WTC11 (cell line): ENCODE results near the gene ABCD3.

Source experiments
- CBFB ChIP-seq: sonication (generic); formaldehyde crosslinking; IDR thresholded peaks from 2 replicates; pipeline ENCODE4 v1.8.1; 2022; ENCODE audit warnings: mild to moderate bottlenecking, low read depth, missing genetic modification reagents
- CREB1 ChIP-seq: sonication (generic); formaldehyde crosslinking; IDR thresholded peaks from 2 replicates; pipeline ENCODE4 v1.8.0; 2023; ENCODE audit warnings: mild to moderate bottlenecking, missing genetic modification reagents
- KAT7 ChIP-seq: sonication (generic); formaldehyde crosslinking; IDR thresholded peaks from 2 replicates; pipeline ENCODE4 v1.8.1; 2023; ENCODE audit warnings: missing genetic modification reagents, mild to moderate bottlenecking, borderline replicate concordance
- NR3C1 ChIP-seq: sonication (generic); formaldehyde crosslinking; conservative IDR thresholded peaks from 2 replicates; pipeline ENCODE4 v1.8.1; 2023; ENCODE audit warnings: low read depth, mild to moderate bottlenecking, missing genetic modification reagents
- RORB ChIP-seq: fragments of 250-450 bp; sonication (Bioruptor Pico); IDR thresholded peaks from 2 replicates; pipeline ENCODE4 v1.9.0; 2021; ENCODE audit warnings: mild to moderate bottlenecking
- ZNF121 ChIP-seq: sonication (generic); formaldehyde crosslinking; IDR thresholded peaks from 2 replicates; pipeline ENCODE4 v1.8.0; 2023; ENCODE audit warnings: missing genetic modification reagents
- TF ChIP-seq, protein P1 (sequence below): fragments of 200-600 bp; IDR thresholded peaks from 2 replicates; pipeline ENCODE4 v1.8.0; 2022; ENCODE audit warnings: antibody characterized with exemption
- TF ChIP-seq, protein P2 (sequence below): sonication (generic); formaldehyde crosslinking; IDR thresholded peaks from 2 replicates; pipeline ENCODE4 v1.8.1; 2022; ENCODE audit warnings: mild to moderate bottlenecking, moderate library complexity, missing genetic modification reagents
- TF ChIP-seq, protein P3 (sequence below): sonication (generic); formaldehyde crosslinking; IDR thresholded peaks from 2 replicates; pipeline ENCODE4 v1.8.1; 2023; ENCODE audit warnings: mild to moderate bottlenecking, missing genetic modification reagents
- TF ChIP-seq, protein P4 (sequence below): sonication (generic); formaldehyde crosslinking; IDR thresholded peaks from 2 replicates; pipeline ENCODE4 v1.8.1; 2023; ENCODE audit warnings: mild to moderate bottlenecking, missing genetic modification reagents, borderline replicate concordance
- TF ChIP-seq, protein P5 (sequence below): sonication (generic); formaldehyde crosslinking; IDR thresholded peaks from 2 replicates; pipeline ENCODE4 v1.8.1; 2023; ENCODE audit warnings: mild to moderate bottlenecking, missing genetic modification reagents, moderate library complexity
- TF ChIP-seq, protein P6 (sequence below): sonication (generic); formaldehyde crosslinking; conservative IDR thresholded peaks from 2 replicates; pipeline ENCODE4 v1.8.1; 2022; ENCODE audit warnings: mild to moderate bottlenecking, missing genetic modification reagents
- TF ChIP-seq, protein P7 (sequence below): sonication (generic); formaldehyde crosslinking; IDR thresholded peaks from 2 replicates; pipeline ENCODE4 v1.8.1; 2023; ENCODE audit warnings: mild to moderate bottlenecking, missing genetic modification reagents, moderate library complexity
- TF ChIP-seq, protein P8 (sequence below): fragments of 250-450 bp; sonication (Bioruptor Pico); IDR thresholded peaks from 2 replicates; pipeline ENCODE4 v2.1.2; 2022; ENCODE audit warnings: mild to moderate bottlenecking, moderate library complexity

DNA sequence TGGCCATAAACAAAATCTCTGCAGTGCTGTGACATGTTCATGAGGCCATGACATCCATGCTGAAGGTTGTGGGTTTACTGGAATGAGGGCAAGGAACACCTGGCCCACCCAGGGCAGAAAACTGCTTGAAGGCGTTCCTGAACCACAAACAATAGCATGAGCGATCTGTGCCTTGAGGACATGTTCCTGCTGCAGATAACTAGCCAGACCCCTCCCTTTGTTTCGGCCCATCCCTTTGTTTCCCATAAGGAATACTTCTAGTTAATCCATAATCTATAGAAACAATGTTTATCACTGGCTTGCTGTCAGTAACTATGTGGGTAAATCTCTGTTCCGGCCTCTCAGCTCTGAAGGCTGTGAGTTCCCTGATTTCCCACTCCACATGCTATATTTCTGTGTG is 28.9 kb upstream of the ABCD3 start:
- TF ChIP-seq, protein P1, sequence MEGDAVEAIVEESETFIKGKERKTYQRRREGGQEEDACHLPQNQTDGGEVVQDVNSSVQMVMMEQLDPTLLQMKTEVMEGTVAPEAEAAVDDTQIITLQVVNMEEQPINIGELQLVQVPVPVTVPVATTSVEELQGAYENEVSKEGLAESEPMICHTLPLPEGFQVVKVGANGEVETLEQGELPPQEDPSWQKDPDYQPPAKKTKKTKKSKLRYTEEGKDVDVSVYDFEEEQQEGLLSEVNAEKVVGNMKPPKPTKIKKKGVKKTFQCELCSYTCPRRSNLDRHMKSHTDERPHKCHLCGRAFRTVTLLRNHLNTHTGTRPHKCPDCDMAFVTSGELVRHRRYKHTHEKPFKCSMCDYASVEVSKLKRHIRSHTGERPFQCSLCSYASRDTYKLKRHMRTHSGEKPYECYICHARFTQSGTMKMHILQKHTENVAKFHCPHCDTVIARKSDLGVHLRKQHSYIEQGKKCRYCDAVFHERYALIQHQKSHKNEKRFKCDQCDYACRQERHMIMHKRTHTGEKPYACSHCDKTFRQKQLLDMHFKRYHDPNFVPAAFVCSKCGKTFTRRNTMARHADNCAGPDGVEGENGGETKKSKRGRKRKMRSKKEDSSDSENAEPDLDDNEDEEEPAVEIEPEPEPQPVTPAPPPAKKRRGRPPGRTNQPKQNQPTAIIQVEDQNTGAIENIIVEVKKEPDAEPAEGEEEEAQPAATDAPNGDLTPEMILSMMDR = no peak
- TF ChIP-seq, protein P2, sequence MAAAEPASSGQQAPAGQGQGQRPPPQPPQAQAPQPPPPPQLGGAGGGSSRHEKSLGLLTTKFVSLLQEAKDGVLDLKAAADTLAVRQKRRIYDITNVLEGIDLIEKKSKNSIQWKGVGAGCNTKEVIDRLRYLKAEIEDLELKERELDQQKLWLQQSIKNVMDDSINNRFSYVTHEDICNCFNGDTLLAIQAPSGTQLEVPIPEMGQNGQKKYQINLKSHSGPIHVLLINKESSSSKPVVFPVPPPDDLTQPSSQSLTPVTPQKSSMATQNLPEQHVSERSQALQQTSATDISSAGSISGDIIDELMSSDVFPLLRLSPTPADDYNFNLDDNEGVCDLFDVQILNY (CRISPR knock-in tag) = no peak
- TF ChIP-seq, protein P3, sequence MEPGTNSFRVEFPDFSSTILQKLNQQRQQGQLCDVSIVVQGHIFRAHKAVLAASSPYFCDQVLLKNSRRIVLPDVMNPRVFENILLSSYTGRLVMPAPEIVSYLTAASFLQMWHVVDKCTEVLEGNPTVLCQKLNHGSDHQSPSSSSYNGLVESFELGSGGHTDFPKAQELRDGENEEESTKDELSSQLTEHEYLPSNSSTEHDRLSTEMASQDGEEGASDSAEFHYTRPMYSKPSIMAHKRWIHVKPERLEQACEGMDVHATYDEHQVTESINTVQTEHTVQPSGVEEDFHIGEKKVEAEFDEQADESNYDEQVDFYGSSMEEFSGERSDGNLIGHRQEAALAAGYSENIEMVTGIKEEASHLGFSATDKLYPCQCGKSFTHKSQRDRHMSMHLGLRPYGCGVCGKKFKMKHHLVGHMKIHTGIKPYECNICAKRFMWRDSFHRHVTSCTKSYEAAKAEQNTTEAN (CRISPR knock-in tag) = no peak
- no peak for TF ChIP-seq CREB1 (CRISPR knock-in tag)
- TF ChIP-seq KAT7 (CRISPR knock-in tag) = no peak
- no peak for TF ChIP-seq CBFB
- no peak for TF ChIP-seq ZNF121 (CRISPR knock-in tag)
- TF ChIP-seq, protein P4, sequence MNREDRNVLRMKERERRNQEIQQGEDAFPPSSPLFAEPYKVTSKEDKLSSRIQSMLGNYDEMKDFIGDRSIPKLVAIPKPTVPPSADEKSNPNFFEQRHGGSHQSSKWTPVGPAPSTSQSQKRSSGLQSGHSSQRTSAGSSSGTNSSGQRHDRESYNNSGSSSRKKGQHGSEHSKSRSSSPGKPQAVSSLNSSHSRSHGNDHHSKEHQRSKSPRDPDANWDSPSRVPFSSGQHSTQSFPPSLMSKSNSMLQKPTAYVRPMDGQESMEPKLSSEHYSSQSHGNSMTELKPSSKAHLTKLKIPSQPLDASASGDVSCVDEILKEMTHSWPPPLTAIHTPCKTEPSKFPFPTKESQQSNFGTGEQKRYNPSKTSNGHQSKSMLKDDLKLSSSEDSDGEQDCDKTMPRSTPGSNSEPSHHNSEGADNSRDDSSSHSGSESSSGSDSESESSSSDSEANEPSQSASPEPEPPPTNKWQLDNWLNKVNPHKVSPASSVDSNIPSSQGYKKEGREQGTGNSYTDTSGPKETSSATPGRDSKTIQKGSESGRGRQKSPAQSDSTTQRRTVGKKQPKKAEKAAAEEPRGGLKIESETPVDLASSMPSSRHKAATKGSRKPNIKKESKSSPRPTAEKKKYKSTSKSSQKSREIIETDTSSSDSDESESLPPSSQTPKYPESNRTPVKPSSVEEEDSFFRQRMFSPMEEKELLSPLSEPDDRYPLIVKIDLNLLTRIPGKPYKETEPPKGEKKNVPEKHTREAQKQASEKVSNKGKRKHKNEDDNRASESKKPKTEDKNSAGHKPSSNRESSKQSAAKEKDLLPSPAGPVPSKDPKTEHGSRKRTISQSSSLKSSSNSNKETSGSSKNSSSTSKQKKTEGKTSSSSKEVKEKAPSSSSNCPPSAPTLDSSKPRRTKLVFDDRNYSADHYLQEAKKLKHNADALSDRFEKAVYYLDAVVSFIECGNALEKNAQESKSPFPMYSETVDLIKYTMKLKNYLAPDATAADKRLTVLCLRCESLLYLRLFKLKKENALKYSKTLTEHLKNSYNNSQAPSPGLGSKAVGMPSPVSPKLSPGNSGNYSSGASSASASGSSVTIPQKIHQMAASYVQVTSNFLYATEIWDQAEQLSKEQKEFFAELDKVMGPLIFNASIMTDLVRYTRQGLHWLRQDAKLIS = no peak
- TF ChIP-seq RORB (CRISPR knock-in tag) = no peak
- TF ChIP-seq, protein P5, sequence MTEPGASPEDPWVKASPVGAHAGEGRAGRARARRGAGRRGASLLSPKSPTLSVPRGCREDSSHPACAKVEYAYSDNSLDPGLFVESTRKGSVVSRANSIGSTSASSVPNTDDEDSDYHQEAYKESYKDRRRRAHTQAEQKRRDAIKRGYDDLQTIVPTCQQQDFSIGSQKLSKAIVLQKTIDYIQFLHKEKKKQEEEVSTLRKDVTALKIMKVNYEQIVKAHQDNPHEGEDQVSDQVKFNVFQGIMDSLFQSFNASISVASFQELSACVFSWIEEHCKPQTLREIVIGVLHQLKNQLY = no peak
- TF ChIP-seq, protein P6, sequence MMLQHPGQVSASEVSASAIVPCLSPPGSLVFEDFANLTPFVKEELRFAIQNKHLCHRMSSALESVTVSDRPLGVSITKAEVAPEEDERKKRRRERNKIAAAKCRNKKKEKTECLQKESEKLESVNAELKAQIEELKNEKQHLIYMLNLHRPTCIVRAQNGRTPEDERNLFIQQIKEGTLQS (CRISPR knock-in tag) = no peak
- TF ChIP-seq NR3C1 (CRISPR knock-in tag) = no peak
- TF ChIP-seq, protein P7, sequence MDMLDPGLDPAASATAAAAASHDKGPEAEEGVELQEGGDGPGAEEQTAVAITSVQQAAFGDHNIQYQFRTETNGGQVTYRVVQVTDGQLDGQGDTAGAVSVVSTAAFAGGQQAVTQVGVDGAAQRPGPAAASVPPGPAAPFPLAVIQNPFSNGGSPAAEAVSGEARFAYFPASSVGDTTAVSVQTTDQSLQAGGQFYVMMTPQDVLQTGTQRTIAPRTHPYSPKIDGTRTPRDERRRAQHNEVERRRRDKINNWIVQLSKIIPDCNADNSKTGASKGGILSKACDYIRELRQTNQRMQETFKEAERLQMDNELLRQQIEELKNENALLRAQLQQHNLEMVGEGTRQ (CRISPR knock-in tag) = no peak
- TF ChIP-seq, protein P8, sequence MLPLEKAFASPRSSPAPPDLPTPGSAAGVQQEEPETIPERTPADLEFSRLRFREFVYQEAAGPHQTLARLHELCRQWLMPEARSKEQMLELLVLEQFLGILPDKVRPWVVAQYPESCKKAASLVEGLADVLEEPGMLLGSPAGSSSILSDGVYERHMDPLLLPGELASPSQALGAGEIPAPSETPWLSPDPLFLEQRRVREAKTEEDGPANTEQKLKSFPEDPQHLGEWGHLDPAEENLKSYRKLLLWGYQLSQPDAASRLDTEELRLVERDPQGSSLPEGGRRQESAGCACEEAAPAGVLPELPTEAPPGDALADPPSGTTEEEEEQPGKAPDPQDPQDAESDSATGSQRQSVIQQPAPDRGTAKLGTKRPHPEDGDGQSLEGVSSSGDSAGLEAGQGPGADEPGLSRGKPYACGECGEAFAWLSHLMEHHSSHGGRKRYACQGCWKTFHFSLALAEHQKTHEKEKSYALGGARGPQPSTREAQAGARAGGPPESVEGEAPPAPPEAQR (CRISPR knock-in tag) = no peak
